Inferior parietal cortex (tissue), 1 donor: Measurements from ENCODE around the gene CRKL.
"Not testable (repeated sequence)": the region's sequence is repeated elsewhere in the genome, so short reads cannot be mapped to it uniquely, and the experiment has no call there.

Source experiments
- DNase-seq: peaks from one replicate; pipeline ENCODE4 v3.0.0-alpha.2; 2016; ENCODE audit errors: extremely low spot score

CRKL gene

DNA sequence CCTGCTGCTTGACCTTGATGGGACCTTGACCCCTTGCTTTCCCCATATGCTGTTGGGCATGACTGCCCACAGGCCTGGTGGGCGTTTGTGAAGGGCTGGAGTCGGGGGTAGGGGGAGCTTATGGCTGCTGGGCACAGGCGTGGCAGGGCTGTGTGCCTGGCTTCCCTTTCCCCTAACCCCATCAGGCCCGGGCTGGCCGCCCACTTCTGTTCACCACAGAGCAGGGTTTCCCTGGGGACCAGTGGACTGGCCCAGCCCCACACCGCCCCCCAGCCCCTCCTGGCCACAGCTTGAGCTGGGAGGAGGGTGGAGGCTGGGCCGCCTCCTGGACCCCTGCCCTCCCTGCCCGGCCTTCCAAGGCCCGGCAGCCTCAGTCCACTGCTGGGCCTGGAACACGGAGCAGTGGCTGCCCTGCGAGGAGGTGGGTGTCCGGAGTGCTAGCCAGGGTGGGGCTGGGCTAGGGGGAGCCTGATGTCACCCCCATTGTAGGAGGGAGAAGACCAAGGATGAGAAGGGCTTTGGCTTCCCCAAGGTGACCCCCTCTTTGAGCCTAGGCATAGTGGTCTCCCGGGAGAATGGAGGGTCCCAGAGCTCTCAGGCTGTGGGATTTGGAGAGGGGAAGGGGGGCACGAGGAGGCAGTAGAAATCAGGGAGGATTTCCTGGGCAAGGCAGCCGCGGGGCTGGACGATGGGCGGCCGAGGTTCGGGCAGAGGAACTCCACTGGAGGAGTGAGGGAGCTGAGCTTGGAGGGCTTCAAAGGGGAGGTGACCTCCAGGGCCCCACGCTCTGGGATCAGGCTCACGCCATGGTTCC lies 49.9 kb downstream of the CRKL start, which contains the start of gene AIFM3:
TSS of gene AIFM3 (plus strand) at position 373 of the 814 bp plus-strand sequence. CDS start 690 bp downstream, outside the sequence.
- DNase-seq, result no peak

DNA sequence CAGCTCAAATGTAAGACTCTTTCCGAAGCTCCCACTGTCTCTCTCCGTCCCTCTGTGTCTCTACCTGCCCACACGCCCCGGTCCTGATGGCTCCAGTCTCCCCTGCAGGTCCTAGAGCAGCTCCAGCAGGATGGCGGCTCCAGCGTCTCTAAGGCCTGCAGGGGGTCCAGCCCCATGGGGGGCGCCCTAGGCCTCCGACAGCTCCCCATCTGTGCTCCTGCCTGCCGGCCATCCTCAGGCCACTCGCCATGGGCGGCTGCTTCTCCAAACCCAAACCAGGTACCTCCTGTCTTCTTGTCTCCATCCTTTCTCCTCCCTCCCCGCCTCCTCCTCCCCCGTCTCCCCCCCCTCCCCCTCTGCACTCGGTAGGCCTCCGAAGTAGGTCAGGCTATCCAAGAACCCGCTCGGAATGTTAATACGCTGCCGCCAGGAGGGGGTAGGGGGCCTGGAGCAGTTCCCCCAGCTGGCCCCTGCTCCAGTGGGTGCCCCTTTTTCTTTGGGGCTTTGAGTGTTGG lies 50.5 kb downstream of the CRKL start:
- DNase-seq, result no peak

DNA sequence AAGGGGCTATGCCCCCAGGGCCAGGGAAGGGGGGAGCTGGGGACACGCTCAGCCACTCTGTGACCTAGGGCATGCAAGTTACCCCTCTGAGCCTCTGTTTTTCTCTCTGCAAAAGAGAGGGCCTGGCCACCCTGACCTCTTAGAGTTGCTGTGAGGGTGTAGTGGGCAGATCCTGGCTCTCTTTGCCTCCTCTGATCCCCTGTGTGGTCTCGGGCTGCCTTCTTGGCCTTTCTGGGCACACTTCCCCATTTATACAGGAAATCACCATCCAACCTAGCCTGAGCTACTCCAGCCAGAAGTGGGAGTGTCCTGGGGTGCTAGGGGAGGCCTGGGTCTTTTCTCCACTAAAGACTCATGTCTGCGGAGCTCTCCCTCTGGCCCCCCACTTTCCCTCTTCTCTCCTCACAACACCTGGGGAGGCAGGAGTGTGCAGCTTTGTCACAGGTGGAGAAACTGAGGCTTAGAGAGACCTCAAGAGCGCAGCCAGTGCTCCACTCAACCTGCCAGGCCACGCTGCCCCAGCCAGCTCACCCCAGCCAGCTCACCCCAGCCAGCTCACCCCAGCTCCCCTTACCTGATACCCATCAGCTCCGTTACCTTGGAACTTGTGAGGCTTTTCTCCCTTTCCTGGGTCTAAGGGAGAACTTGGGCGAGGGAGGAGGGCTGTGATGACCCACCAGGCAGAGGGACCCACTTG lies 51.2 kb downstream of the CRKL start:
- no peak for DNase-seq

DNA sequence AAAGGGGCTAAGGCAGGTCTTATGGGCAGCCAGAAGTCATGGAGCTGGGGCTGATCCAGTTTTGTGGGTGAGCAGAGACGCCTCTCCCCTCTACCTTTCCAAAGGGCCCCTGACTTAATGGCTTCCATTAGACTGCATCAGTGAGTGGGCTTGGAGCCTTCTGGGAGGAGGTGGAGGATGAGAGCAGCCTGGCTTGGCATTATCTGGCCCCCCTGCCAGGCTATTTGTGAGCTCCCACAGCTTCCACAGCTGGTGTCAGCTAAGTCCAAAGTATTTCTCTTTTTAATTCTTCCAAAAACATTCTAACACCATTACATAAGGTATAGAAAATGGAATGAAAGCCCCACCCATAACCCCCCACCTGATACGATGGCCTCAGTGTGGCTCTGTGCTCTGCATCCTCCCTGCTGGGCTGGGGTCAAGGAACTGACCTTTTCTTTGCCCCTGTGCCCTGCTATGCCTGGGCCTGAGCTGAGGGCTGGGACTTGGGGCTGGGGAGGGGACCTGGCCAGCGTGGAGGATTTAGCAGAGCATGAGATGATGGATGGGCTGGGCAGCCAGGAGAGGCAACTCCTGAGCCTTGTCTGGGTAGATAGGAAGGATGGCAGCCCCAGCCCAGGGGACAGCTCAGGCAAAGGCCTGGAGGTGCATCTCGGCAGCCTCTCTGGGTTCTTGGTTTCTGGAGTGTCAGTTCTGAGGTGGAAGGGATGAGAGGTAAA lies 53.9 kb downstream of the CRKL start:
- DNase-seq, result no peak

DNA sequence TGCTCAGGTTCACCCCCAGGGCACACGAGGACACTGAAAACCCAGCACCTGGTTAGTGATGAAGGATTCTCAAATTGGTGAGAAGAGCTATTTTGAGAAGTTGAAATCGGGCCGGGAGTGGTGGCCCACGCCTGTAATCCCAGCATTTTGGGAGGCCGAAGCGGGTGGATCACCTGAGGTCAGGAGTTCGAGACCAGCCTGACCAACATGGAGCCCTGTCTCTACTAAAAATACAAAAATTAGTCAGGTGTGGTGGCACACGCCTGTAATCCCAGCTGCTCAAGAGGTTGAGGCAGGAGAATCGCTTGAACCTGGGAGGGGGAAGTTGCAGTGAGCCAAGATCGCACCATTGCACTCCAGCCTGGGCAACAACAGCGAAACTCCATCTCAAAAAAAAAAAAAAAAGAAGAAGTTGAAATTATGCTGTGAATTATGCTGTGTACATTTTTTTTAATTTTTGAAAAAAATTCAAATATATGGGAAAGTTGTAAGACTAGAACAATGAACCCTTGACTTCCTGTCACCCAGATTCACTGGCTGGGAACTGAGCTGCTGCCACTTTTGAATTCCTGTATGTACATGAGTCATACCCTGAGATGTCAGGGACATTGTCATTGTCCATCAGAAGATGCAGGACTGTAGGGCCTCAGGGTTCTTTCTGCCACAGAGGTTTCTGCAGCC lies 54.9 kb downstream of the CRKL start:
- DNase-seq, result not testable (repeated sequence)

DNA sequence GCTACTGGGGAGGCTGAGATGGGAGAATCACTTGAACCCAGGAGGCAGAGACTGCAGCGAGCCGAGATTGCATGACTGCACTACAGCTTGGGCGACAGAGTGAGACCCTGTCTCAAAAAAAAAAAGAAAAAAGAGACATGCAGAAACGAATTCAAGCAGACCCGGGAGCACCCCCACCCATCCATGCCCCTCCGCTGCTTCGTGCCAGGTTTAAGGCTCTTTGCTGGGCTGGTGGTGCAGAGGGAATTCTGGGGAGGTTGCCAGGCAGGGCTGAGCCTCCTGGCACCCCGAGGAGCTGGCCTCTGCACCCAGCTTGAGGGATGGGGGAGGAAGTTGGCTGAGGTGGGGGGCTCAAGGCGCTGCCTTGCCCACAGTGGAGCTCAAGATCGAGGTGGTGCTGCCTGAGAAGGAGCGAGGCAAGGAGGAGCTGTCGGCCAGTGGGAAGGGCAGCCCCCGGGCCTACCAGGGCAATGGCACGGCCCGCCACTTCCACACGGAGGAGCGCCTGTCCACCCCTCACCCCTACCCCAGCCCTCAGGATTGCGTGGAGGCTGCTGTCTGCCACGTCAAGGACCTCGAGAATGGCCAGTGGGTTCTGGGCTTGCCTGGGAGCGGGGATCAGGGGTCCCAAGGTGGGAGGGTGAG lies 55.8 kb downstream of the CRKL start:
- no peak for DNase-seq

DNA sequence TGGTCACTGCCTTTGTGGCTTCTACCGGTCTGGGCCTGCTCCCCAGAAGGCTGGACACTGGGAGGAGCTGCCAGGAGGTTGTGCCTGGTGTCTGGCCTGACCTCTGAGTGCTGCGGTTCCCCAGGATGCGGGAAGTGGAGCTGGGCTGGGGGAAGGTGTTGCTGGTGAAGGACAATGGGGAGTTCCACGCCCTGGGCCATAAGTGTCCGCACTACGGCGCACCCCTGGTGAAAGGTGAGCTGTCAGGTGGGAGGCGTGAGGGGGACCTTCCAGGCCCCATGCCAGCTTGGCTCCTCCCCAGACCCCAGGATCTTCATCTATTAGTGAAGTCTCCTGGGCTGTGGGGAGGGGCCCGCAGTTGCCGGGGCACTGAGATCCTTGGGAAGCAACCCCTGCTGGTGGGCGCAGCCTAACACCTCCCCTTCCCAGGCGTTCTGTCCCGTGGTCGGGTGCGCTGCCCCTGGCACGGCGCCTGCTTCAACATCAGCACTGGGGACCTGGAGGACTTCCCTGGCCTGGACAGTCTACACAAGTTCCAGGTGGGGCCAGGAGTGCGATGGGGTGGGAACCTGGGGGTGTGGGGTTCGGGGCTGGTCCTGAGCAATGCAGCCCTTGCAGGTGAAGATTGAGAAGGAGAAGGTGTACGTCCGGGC lies 56.6 kb downstream of the CRKL start:
- DNase-seq, result no peak

DNA sequence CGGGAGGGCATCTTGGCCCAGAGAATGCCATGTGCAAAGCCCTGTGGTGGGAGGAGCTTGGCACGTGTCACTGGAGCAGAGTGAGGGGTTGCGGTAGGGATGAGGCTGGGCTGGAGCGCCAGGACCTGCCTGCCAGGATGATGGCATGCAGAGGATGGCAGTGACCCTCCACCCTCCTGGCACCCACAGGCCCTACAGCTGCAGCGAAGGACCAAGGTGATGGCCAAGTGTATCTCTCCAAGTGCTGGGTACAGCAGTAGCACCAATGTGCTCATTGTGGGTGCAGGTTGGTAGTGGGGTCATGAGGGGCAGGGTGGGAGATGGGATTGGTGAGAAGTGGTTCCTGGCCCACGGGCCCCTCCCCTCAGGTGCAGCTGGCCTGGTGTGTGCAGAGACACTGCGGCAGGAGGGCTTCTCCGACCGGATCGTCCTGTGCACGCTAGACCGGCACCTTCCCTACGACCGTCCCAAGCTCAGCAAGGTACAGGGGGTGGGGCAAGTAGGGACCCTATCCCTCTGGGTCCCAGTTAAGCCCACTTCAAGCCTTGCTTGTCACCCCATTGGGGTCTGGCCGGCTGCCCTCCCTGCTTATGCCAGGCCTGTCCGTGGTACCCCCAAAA lies 57.2 kb downstream of the CRKL start:
- no peak for DNase-seq

DNA sequence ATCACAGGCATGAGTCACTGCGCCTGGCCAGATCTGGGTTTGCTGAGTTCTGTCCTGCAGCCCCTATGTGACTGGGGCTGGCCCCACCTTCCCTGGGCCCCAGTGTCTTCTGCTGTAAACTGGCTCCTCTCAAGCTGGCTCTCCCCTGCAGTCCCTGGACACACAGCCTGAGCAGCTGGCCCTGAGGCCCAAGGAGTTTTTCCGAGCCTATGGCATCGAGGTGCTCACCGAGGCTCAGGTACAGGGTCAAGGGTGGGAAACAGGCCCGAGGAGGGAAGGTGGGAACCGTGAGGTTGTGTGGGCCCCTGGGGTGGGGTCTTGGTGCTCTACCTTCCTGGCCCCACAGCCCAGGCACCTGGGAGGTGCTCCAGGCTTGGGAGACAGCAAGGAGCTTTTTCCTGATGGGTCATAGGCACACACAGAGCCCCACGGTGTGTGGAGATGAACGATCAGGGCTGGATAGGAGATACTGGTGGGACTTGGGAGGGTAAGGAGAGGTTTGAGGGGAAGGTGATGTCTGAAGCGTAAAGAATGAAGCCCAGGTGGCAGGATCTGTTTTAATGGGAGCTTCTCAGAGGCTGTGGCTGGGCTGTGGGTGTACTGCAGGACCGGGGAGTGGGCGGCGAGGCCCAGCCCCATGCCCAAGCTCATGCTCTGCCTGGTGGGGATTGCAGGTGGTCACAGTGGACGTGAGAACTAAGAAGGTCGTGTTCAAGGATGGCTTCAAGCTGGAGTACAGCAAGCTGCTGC lies 58.5 kb downstream of the CRKL start:
- no peak for DNase-seq

DNA sequence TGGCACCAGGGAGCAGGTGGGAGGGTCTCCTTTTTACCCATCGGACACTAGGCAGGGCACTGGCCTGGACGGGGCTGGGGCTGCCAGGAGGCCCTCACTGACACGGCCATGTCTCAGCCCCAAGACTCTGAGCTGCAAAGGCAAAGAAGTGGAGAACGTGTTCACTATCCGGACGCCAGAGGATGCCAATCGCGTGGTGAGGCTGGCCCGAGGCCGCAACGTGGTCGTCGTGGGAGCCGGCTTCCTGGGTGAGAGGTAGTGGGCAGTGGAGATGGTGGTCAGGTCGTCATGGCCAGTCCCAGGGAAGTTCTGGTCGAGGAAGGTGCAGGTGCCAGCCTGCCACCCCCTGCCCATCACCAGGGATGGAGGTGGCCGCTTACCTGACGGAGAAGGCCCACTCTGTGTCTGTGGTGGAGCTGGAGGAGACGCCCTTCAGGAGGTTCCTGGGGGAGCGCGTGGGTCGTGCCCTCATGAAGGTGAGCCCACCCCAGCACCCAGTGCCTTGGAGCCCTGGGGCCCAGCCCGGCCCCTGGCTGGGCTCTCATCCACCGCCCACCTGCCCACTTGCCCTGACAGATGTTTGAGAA lies 59.2 kb downstream of the CRKL start:
- no peak for DNase-seq

DNA sequence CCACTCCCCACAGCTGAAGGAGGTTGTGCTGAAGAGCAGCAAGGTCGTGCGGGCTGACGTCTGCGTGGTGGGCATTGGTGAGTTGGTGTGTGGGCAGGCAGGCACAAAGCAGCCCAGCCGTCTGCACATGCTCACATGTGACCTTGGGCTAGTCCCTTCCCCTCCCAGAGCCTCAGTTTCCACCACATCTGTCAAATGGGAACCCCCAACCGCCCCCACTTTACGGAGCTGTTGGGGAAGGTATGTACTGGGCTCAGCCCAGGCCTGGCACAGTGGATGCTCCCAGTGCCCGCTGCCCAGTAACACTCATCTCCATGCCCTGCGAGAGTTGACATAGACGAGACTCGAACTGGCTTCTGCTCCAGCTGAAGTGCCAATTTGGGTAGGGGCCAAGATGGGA lies 59.8 kb downstream of the CRKL start:
- DNase-seq, result no peak

DNA sequence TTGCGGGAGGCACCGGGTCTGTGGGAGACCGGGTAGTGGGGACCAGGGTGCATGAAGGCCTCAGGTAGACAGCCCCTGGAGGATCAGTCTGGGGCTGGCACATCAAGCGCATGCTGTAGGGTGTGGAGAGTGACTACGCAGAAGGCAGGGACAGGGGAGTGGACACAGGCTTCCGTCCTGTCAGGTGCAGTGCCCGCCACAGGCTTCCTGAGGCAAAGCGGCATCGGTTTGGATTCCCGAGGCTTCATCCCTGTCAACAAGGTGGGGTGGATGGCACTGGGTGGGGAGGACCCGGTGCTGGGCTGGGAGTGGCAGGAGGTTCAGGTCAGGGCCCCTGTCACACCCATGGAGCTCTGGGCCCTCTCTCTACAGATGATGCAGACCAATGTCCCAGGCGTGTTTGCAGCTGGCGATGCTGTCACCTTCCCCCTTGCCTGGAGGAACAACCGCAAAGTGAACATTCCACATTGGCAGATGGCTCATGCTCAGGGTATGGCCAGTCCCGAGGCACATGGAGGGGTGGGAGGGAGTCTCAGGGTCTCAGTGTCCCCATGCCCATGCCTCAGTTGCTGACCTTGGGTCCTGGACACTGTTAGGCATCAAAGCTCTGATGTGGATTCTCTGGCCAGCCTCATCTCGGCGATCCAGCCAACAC lies 60.4 kb downstream of the CRKL start:
- DNase-seq, result no peak

DNA sequence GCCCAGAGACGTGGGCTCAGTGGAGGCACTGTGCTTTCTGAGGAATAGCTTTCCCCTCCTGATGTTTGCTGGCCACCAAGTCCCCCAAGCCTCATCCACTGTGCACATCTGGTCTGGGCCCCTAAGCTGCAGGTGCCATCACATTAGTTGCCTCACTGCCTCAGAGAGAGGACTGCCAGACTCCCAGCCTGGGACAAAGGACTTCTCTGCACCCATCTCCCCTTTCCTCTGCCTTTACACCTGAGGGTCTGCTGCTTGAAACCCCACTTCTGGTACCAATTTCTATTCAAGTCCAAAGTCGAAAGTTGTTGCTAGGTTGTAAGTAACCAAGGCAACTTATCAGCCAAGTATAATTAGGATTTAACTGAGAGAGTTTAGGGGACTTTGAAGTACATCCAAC lies 61.2 kb downstream of the CRKL start:
- DNase-seq, result no peak

DNA sequence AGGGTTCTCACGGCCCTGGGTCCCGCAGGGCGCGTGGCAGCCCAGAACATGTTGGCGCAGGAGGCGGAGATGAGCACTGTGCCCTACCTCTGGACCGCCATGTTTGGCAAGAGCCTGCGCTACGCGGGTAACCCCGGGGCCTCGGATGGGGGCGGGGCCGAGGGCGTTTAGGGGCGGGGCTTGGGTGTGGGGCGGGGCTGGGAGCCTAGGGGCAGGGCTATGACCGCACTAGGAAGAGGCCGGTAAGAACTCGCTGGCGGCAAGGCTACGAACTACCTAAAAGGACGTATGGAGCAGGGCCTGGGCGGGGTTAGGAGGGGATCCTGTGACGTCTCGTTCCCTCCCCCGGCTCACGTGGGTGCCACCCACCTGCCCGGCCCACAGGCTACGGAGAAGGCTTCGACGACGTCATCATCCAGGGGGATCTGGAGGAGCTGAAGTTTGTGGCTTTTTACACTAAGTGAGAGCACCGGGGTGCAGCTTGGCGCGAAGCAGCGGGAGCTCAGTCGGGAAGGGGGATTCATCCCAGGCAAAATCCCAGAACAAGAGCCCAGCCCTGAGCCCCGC lies 62.1 kb downstream of the CRKL start:
- no peak for DNase-seq

DNA sequence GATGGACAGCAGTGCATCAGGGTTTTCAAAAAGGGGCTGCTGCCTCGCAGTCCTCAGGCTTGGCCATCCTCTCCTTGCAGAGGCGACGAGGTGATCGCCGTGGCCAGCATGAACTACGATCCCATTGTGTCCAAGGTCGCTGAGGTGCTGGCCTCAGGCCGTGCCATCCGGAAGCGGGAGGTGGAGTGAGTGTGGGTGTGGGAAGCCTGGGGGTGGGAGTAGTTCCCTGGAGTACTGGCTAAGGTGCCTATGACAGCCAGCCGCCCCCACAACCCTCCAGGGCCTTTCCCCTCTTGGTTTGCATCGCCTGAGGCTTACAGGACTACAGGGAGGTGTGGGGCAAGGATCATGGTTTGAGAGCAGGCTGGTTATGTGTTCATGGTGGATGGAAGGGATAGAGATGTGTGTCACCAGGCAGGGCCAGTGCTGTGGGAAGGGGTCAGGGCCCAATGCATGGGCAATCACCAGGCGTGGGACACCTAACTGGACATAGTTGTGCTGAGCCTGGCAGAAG lies 62.8 kb downstream of the CRKL start:
- no peak for DNase-seq

DNA sequence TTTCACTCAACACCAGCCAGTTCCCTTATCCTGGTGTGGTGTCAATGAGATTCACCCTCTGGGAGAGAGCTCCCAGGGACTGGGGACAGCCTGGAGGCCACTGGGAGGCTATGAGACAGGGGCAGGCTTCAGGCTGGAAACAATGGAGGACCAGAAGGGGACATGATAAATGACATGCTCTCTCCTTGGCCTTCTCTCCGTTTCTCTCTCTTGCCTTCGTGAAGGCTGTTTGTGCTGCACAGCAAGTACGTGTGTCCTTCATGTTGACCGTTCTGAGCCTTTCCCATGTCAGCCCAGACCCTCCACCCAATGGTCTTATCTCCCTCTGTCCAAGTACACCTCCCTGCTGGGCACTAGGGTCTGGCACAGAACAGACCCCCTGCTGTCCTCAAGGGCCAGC lies 63.3 kb downstream of the CRKL start:
- no peak for DNase-seq

DNA sequence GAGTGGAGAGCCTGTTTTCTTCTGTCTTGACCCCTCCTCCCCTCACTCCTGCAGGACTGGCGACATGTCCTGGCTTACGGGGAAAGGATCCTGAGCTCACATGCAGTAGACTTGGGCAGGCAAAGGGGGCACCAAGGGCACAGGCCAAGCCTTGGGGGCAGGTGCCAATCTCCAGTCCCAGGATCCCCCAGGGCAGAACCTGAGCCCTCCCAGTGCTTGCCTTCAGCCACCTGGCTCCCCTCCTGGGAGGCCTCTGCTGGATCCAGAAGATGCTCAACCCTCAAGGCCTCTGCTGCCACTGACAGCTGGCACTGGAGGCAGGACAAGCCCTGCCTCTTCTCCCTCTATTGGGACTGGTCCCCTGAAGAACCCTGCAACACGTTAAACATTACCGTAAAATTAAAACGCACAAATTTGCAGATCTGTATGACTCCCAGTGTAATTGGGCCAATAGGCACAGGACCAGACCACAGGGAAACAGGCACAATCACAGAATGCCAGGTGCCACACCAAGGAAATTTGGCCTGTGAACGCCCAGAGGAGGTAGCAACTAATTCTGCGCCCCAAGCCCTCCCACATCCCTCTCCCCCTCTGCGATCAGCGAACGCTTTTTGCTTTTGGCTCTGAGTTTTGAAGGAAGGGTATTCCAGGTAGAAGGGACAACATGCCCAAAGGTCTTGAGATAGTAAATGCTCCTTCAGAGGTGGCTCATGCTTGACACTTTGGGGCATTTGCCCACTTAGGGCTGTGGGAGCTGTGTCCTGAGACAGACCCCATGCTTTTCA lies 63.9 kb downstream of the CRKL start:
- no peak for DNase-seq
